Measurements from ENCODE around the gene GOT1.

Gene GOT1

GRCh38 chr10:99419688-99420087 lies 10.7 kb downstream of the GOT1 start:
- DNase-seq: no peak
- no peak overlapping the region for H2AFZ ChIP-seq (ENCODE audit: insufficient read depth, low read length, poor library complexity)
- no peaks in the 10 kb centered on the region for H3K27me3 ChIP-seq (ENCODE audit: insufficient read depth, low read length)
- H2AK5ac ChIP-seq (ENCODE audit: low read length): no peak overlapping the region
- H2BK5ac ChIP-seq (ENCODE audit: low read depth, low read length, poor library complexity): no peak overlapping the region
- no peak overlapping the region for H3K23ac ChIP-seq (ENCODE audit: low read length)
- no peak overlapping the region for H3K18ac ChIP-seq (ENCODE audit: low read length)
- H3K9ac ChIP-seq (ENCODE audit: low read length): no peak overlapping the region
- H3K79me1 ChIP-seq (ENCODE audit: low read length): no peaks in the 10 kb centered on the region
- no peak overlapping the region for H3K4me3 ChIP-seq (ENCODE audit: low read depth, low read length)
- H3K79me2 ChIP-seq (ENCODE audit: control insufficient read depth, insufficient read depth, low read length, poor library complexity): no peaks in the 10 kb centered on the region
- no peak overlapping the region for H3K4ac ChIP-seq (ENCODE audit: low read depth, low read length)
- H4K12ac ChIP-seq (ENCODE audit: low read depth, low read length): no peak overlapping the region
- no peaks in the 10 kb centered on the region for H3K4me1 ChIP-seq (ENCODE audit: control insufficient read depth in 1 of 2, insufficient read depth in 2 of 2, low read length in 2 of 2)
- no peak overlapping the region for H3K14ac ChIP-seq (ENCODE audit: low read length)
- H3K9me3 ChIP-seq (ENCODE audit: insufficient read depth, low read depth, low read length): no peaks in the 10 kb centered on the region
- no peak overlapping the region for H2BK120ac ChIP-seq (ENCODE audit: insufficient read depth, low read length, poor library complexity)
- H2BK12ac ChIP-seq (ENCODE audit: low read length): no peak overlapping the region
- WGBS (ENCODE audit: extremely low coverage, insufficient coverage, insufficient read length): no CpG with 5 or more reads among the region's 2 CpGs
- no peak overlapping the region for H4K8ac ChIP-seq (ENCODE audit: low read depth, low read length)
- H3K27ac ChIP-seq (ENCODE audit: low read depth, low read length): no peak overlapping the region
- H4K91ac ChIP-seq (ENCODE audit: low read depth, low read length): no peak overlapping the region
- H3K36me3 ChIP-seq (ENCODE audit: control insufficient read depth in 1 of 2, insufficient read depth in 2 of 2, low read length in 2 of 2): peaks cover 10 to 18% of the 10 kb centered on the region in 2 experiments
- H3K4me2 ChIP-seq (ENCODE audit: low read length): no peak overlapping the region

DNA sequence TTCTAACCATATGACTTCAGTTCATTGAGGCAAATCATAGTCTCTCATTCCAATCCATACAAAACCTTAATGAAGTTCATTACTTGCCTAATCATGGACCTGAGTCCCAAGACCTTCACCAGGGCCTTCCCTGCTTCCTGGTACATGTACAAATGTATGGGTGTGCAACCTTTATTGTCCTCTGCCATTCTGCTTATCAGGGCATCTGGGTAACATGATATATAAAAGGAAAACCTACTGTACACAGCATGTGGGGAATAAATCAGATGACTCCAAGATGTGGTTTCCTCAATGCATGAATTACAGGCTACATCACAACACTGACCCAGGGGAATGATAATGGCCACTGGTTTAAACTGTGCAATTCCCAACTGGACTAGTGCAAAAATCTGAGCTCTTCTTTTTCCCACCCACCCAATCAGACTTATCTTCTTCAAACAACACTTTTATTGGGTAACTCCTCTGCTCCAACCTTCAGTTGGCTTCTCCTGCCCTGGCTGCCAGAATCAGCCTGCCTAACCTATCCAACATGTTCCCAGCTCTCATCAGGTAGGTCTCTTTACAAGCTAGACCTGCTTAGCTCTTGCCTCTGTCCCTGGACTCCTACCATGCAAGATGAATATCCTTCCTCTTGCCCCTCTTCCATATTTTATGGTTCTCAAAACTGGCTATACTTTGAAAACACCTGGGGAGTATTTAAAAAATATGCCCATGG lies 11.4 kb downstream of the GOT1 start:
- Histone ChIP-seq H3K9ac (ENCODE audit: low read length) (no peak overlapping the region), H3K18ac (ENCODE audit: low read length) (no peak overlapping the region), H2AFZ (ENCODE audit: insufficient read depth, low read length, poor library complexity) (no peak overlapping the region), H4K8ac (ENCODE audit: low read depth, low read length) (no peak overlapping the region), H2BK5ac (ENCODE audit: low read depth, low read length, poor library complexity) (no peak overlapping the region), H3K27me3 (ENCODE audit: insufficient read depth, low read length) (no peaks in the 10 kb centered on the region), H4K12ac (ENCODE audit: low read depth, low read length) (no peak overlapping the region), H3K36me3 (ENCODE audit: control insufficient read depth in 1 of 2, insufficient read depth in 2 of 2, low read length in 2 of 2) (peaks cover 10 to 18% of the 10 kb centered on the region in 2 experiments), H3K14ac (ENCODE audit: low read length) (no peak overlapping the region), H3K23ac (ENCODE audit: low read length) (no peak overlapping the region), H2AK5ac (ENCODE audit: low read length) (no peak overlapping the region), H3K79me1 (ENCODE audit: low read length) (no peaks in the 10 kb centered on the region), H2BK12ac (ENCODE audit: low read length) (no peak overlapping the region), H3K4me1 (ENCODE audit: control insufficient read depth in 1 of 2, insufficient read depth in 2 of 2, low read length in 2 of 2) (no peaks in the 10 kb centered on the region), H4K91ac (ENCODE audit: low read depth, low read length) (no peak overlapping the region), H2BK120ac (ENCODE audit: insufficient read depth, low read length, poor library complexity) (no peak overlapping the region), H3K79me2 (ENCODE audit: control insufficient read depth, insufficient read depth, low read length, poor library complexity) (no peaks in the 10 kb centered on the region), H3K4ac (ENCODE audit: low read depth, low read length) (no peak overlapping the region), H3K27ac (ENCODE audit: low read depth, low read length) (no peak overlapping the region), H3K4me3 (ENCODE audit: low read depth, low read length) (no peak overlapping the region), H3K9me3 (ENCODE audit: insufficient read depth, low read depth, low read length) (no peaks in the 10 kb centered on the region), H3K4me2 (ENCODE audit: low read length) (no peak overlapping the region)
- DNase-seq: no peak

GRCh38 chr10:99412099-99412498 lies 18.3 kb downstream of the GOT1 start:
- Histone ChIP-seq H2AFZ (ENCODE audit: insufficient read depth, low read length, poor library complexity) (no peak overlapping the region), H3K36me3 (ENCODE audit: control insufficient read depth in 1 of 2, insufficient read depth in 2 of 2, low read length in 2 of 2) (peaks cover 0 to 4% of the 10 kb centered on the region in 2 experiments), H3K4me3 (ENCODE audit: low read depth, low read length) (no peak overlapping the region), H3K18ac (ENCODE audit: low read length) (no peak overlapping the region), H3K4me2 (ENCODE audit: low read length) (no peak overlapping the region), H3K27me3 (ENCODE audit: insufficient read depth, low read length) (no peaks in the 10 kb centered on the region), H2AK5ac (ENCODE audit: low read length) (no peak overlapping the region), H4K91ac (ENCODE audit: low read depth, low read length) (no peak overlapping the region), H4K12ac (ENCODE audit: low read depth, low read length) (no peak overlapping the region), H3K23ac (ENCODE audit: low read length) (no peak overlapping the region), H3K14ac (ENCODE audit: low read length) (no peak overlapping the region), H3K9ac (ENCODE audit: low read length) (no peak overlapping the region), H3K79me2 (ENCODE audit: control insufficient read depth, insufficient read depth, low read length, poor library complexity) (no peaks in the 10 kb centered on the region), H3K27ac (ENCODE audit: low read depth, low read length) (no peak overlapping the region), H3K4ac (ENCODE audit: low read depth, low read length) (no peak overlapping the region), H2BK5ac (ENCODE audit: low read depth, low read length, poor library complexity) (no peak overlapping the region), H3K4me1 (ENCODE audit: control insufficient read depth in 1 of 2, insufficient read depth in 2 of 2, low read length in 2 of 2) (peaks cover 5 to 7% of the 10 kb centered on the region in 2 experiments), H3K79me1 (ENCODE audit: low read length) (no peaks in the 10 kb centered on the region), H3K9me3 (ENCODE audit: insufficient read depth, low read depth, low read length) (no peaks in the 10 kb centered on the region), H2BK120ac (ENCODE audit: insufficient read depth, low read length, poor library complexity) (no peak overlapping the region), H4K8ac (ENCODE audit: low read depth, low read length) (no peak overlapping the region), H2BK12ac (ENCODE audit: low read length) (no peak overlapping the region)
- DNase-seq: peak in 1 of 2 donors; percentile 38
- WGBS (ENCODE audit: extremely low coverage, insufficient coverage, insufficient read length): no CpG with 5 or more reads among the region's 1 CpG

GRCh38 chr10:99411546-99411945 lies 18.9 kb downstream of the GOT1 start:
- H3K27me3 ChIP-seq (ENCODE audit: insufficient read depth, low read length): no peaks in the 10 kb centered on the region
- H3K4me2 ChIP-seq (ENCODE audit: low read length): no peak overlapping the region
- no peak overlapping the region for H3K14ac ChIP-seq (ENCODE audit: low read length)
- H3K79me2 ChIP-seq (ENCODE audit: control insufficient read depth, insufficient read depth, low read length, poor library complexity): no peaks in the 10 kb centered on the region
- no peak overlapping the region for H2AK5ac ChIP-seq (ENCODE audit: low read length)
- H4K91ac ChIP-seq (ENCODE audit: low read depth, low read length): no peak overlapping the region
- H3K9ac ChIP-seq (ENCODE audit: low read length): no peak overlapping the region
- H4K8ac ChIP-seq (ENCODE audit: low read depth, low read length): no peak overlapping the region
- no peak overlapping the region for H3K18ac ChIP-seq (ENCODE audit: low read length)
- H3K79me1 ChIP-seq (ENCODE audit: low read length): no peaks in the 10 kb centered on the region
- no peak overlapping the region for H3K27ac ChIP-seq (ENCODE audit: low read depth, low read length)
- H3K9me3 ChIP-seq (ENCODE audit: insufficient read depth, low read depth, low read length): no peaks in the 10 kb centered on the region
- H3K4me1 ChIP-seq (ENCODE audit: control insufficient read depth in 1 of 2, insufficient read depth in 2 of 2, low read length in 2 of 2): peaks cover 5 to 7% of the 10 kb centered on the region in 2 experiments
- no peak overlapping the region for H2BK12ac ChIP-seq (ENCODE audit: low read length)
- H2BK120ac ChIP-seq (ENCODE audit: insufficient read depth, low read length, poor library complexity): no peak overlapping the region
- no peak for DNase-seq
- WGBS (ENCODE audit: extremely low coverage, insufficient coverage, insufficient read length): no CpG with 5 or more reads among the region's 2 CpGs
- H2BK5ac ChIP-seq (ENCODE audit: low read depth, low read length, poor library complexity): no peak overlapping the region
- H3K4ac ChIP-seq (ENCODE audit: low read depth, low read length): no peak overlapping the region
- peaks cover 0 to 7% of the 10 kb centered on the region in 2 experiments for H3K36me3 ChIP-seq (ENCODE audit: control insufficient read depth in 1 of 2, insufficient read depth in 2 of 2, low read length in 2 of 2)
- no peak overlapping the region for H2AFZ ChIP-seq (ENCODE audit: insufficient read depth, low read length, poor library complexity)
- H3K4me3 ChIP-seq (ENCODE audit: low read depth, low read length): no peak overlapping the region
- no peak overlapping the region for H4K12ac ChIP-seq (ENCODE audit: low read depth, low read length)
- H3K23ac ChIP-seq (ENCODE audit: low read length): no peak overlapping the region

All from trophoblast cell (in vitro differentiated cells and primary cell).